Activated CD8-positive, alpha-beta memory T cell treated with anti-CD3 and anti-CD28 coated beads, Interleukin-2, amount 50 U/mL, for 24 hours (primary cell): ENCODE measurements around the gene LIN7A.

Experiments used
- DNase-seq: peaks from one replicate; pipeline ENCODE4 v3.0.0-alpha.2; 2020; ENCODE audit errors: extremely low read depth

Gene LIN7A

DNA sequence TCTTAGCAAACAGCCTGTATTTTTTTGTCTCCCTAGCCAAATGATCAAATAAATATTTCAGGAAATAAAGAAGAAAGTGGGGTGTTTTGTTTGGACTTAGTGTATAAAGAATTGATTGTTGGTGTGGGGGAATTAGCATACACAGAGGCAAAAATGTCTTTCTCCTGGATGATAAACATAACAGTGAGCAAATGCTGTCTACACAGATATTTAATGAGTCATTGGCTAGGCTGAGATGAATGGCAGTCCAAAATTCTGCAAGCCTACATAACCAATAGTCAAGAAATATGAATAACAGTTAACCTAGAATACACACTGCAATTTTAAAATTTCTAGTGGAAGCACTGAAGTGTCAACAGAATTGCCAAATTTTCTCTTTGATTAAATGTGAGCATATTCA lies 185.3 kb downstream of the LIN7A start:
- DNase-seq: no peak

DNA sequence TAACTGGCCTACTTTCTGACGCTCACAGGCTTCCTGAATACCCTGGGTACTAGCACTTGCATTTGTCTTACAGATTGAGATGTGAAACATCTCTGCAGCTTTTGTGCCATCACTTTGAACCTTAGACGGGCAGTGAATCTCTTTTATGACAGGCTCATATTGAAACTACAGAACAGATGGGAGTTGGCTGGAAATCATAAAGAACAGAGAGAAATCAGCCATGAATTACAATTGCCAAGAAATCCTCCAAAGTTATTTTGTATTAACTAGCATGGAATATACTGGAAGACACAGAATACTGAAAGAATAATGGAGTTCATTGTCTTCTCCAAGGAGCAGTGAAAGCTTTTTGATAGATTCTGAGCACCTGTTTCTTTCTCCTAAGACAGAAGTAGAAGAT lies 188.3 kb downstream of the LIN7A start:
- no peak for DNase-seq

DNA sequence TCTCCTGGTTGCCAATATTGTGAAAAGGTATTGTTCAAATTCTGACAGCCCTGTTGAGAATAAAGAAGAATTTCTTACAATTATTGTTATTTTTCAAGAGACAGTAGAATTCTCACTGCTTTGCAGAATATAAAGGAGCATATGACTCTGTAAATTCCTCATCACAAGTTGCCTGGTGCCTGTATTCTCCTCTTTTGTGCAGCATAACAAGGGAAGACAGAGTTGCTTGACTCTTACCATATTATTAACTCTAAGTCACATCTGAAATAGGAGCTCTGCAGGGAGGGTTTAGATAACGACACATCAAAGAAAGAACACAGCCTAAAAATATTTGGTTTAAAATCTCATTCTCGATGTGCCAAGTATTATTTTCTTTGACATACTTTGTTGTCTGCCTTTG lies 189.9 kb downstream of the LIN7A start:
- no peak for DNase-seq

DNA sequence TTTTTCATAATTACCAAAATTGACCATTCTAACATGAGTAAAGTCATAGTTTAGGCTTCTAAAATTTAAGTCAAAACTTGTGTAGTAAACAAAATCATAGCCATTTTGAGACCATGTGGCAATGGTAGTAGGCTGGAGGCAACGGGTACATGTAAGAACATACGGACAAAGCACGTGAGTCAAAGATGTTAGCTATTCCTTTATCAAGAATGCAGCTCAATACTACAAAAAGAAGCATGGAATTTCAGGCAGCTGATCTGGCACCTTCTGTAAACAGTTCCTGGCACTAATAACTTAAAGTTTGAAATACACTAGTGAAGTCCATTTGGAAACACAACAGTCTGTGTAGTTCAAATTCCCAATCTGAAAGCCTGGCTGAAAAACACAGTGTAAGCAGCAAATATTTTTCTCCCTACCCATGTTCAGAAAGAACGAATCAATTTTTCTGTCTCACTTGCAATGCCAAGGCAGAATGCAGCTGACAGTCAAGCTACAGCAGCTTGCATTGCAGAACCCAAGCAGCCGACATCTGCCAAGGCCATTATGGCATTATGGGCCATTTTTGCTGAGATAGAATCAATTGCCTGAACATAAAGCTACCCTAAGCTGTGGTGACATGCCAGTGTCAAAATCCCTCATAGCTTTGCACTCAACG lies 191.8 kb downstream of the LIN7A start:
- DNase-seq: no peak
